HL-60 (cell line): ENCODE data around the gene HIPK4.

Experiments
- DNase-seq, 2 experiments: peaks; one replicate each; pipeline ENCODE4 v3.0.0-alpha.2; 2010 to 2020; ENCODE audit warnings: low read depth in 1 of 2, low spot score in 1 of 2
- H3K27ac ChIP-seq: fragments of 250-450 bp; sonication (Bioruptor Pico); replicated peaks from 2 replicates; pipeline ENCODE4 v1.5.1; 2020; ENCODE audit warnings: mild to moderate bottlenecking, moderate library complexity
- H3K27me3 ChIP-seq: fragments of 250-450 bp; sonication (Bioruptor Pico); 2 replicates; pipeline ENCODE4 v1.5.1; 2021; ENCODE audit warnings: mild to moderate bottlenecking, moderate library complexity; ENCODE audit not compliant: insufficient read depth, poor library complexity, severe bottlenecking
- H3K4me3 ChIP-seq: replicated peaks from 2 replicates; pipeline ENCODE4 v1.5.1; 2011; ENCODE audit warnings: mild to moderate bottlenecking, control low read depth, low read length; ENCODE audit not compliant: insufficient read depth
- CTCF ChIP-seq: IDR thresholded peaks from one replicate; pipeline ENCODE4 v1.5.1; 2011; ENCODE audit warnings: low read length, control low read depth, inconsistent platforms; ENCODE audit not compliant: insufficient read depth
- GABPA ChIP-seq: IDR thresholded peaks from 2 replicates; pipeline ENCODE4 v1.6.1; 2012; ENCODE audit warnings: low read depth
- POLR2AphosphoS5 ChIP-seq: IDR thresholded peaks from 2 replicates; pipeline ENCODE4 v1.6.1; 2012; ENCODE audit warnings: low read depth
- SPI1 ChIP-seq: IDR thresholded peaks from 2 replicates; pipeline ENCODE4 v1.6.1; 2012; ENCODE audit warnings: low read depth, mild to moderate bottlenecking, borderline replicate concordance
- TF ChIP-seq, protein P1 (sequence below): IDR thresholded peaks from 2 replicates; pipeline ENCODE4 v1.6.1; 2012; ENCODE audit warnings: low read depth; ENCODE audit not compliant: insufficient replicate concordance

The HIPK4 gene

GRCh38 chr19:40415768-40416167, 25.8 kb upstream of the HIPK4 start:
- no peak for DNase-seq
- Histone ChIP-seq H3K27ac (no peak overlapping the region), H3K27me3 (no peaks in the 10 kb centered on the region), H3K4me3 (no peak overlapping the region)
- TF ChIP-seq, protein P1, sequence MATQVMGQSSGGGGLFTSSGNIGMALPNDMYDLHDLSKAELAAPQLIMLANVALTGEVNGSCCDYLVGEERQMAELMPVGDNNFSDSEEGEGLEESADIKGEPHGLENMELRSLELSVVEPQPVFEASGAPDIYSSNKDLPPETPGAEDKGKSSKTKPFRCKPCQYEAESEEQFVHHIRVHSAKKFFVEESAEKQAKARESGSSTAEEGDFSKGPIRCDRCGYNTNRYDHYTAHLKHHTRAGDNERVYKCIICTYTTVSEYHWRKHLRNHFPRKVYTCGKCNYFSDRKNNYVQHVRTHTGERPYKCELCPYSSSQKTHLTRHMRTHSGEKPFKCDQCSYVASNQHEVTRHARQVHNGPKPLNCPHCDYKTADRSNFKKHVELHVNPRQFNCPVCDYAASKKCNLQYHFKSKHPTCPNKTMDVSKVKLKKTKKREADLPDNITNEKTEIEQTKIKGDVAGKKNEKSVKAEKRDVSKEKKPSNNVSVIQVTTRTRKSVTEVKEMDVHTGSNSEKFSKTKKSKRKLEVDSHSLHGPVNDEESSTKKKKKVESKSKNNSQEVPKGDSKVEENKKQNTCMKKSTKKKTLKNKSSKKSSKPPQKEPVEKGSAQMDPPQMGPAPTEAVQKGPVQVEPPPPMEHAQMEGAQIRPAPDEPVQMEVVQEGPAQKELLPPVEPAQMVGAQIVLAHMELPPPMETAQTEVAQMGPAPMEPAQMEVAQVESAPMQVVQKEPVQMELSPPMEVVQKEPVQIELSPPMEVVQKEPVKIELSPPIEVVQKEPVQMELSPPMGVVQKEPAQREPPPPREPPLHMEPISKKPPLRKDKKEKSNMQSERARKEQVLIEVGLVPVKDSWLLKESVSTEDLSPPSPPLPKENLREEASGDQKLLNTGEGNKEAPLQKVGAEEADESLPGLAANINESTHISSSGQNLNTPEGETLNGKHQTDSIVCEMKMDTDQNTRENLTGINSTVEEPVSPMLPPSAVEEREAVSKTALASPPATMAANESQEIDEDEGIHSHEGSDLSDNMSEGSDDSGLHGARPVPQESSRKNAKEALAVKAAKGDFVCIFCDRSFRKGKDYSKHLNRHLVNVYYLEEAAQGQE: no peak
- no peak for TF ChIP-seq CTCF
- TF ChIP-seq POLR2AphosphoS5: no peak
- no peak for TF ChIP-seq SPI1
- no peak for TF ChIP-seq GABPA

- TF ChIP-seq POLR2AphosphoS5: no peak
- H3K27me3 ChIP-seq: no peaks in the 10 kb centered on the region
- no peak for DNase-seq
- no peak overlapping the region for H3K4me3 ChIP-seq
- no peak overlapping the region for H3K27ac ChIP-seq
These were observed 24.9 kb upstream of the HIPK4 start for GRCh38 chr19:40414542-40415535.

- TF ChIP-seq SPI1: no peak
- Histone ChIP-seq H3K4me3 (no peak within 1 kb of the TSS), H3K27me3 (no peaks in the 10 kb centered on the region), H3K27ac (no peak within 1 kb of the TSS)
- no peak for DNase-seq
These were observed 23.4 kb upstream of the HIPK4 start, which contains the start of gene PRX for GRCh38 chr19:40413291-40413845. TSS of gene PRX (minus strand) at chr19:40413378. CDS start at chr19:40407932, 5,446 bp downstream.

GRCh38 chr19:40412866-40413265, 22.9 kb upstream of the HIPK4 start:
- Histone ChIP-seq H3K4me3 (no peak overlapping the region), H3K27me3 (no peaks in the 10 kb centered on the region), H3K27ac (no peak overlapping the region)
- DNase-seq: no peak
- TF ChIP-seq GABPA (no peak), POLR2AphosphoS5 (no peak), SPI1 (no peak), CTCF (no peak)
- TF ChIP-seq, protein P1: no peak
